Astrocyte of the spinal cord (primary cell): ENCODE data around the gene ARPC1A.

Experiments
- DNase-seq: peaks from one replicate; pipeline ENCODE4 v3.0.0; 2011; ENCODE audit warnings: low read depth, low spot score
- H3K4me3 ChIP-seq: 2 replicates; pipeline ENCODE4 v1.5.1; 2011; ENCODE audit warnings: low read depth, mild to moderate bottlenecking, low read length, moderate library complexity
- in situ Hi-C: cut with HindIII; loops from 2 replicates; pipeline ENCODE4 v1.10.0; 2017; ENCODE audit warnings: low sequenced_read_pairs
- TF ChIP-seq, protein P1 (sequence below): IDR thresholded peaks from 2 replicates; pipeline ENCODE4 v1.5.1; 2012; ENCODE audit warnings: low read depth, mild to moderate bottlenecking, low read length, inconsistent platforms

Gene ARPC1A

DNA sequence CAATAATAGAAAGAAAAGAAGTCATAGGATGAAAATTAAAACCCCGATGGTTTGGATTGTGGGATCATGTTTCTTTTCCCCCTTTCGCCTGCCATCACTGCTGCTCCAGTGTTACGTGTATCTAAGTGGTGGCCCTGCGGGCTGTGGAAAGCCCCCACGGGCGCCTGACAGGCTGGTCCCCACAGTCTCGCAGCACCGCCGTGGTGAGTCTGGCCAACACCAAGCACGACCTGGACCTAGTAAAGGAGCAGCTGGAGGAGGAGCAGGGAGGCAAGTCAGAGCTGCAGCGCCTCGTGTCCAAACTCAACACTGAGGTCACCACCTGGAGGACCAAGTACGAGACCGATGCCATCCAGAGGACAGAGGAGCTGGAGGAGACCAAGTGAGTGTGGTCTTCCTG is 33.6 kb upstream of the ARPC1A start:
- no peak overlapping the region for H3K4me3 ChIP-seq
- TF ChIP-seq, protein P1, sequence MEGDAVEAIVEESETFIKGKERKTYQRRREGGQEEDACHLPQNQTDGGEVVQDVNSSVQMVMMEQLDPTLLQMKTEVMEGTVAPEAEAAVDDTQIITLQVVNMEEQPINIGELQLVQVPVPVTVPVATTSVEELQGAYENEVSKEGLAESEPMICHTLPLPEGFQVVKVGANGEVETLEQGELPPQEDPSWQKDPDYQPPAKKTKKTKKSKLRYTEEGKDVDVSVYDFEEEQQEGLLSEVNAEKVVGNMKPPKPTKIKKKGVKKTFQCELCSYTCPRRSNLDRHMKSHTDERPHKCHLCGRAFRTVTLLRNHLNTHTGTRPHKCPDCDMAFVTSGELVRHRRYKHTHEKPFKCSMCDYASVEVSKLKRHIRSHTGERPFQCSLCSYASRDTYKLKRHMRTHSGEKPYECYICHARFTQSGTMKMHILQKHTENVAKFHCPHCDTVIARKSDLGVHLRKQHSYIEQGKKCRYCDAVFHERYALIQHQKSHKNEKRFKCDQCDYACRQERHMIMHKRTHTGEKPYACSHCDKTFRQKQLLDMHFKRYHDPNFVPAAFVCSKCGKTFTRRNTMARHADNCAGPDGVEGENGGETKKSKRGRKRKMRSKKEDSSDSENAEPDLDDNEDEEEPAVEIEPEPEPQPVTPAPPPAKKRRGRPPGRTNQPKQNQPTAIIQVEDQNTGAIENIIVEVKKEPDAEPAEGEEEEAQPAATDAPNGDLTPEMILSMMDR, result no peak
- in situ Hi-C loops, result no loop called here
- no peak for DNase-seq

DNA sequence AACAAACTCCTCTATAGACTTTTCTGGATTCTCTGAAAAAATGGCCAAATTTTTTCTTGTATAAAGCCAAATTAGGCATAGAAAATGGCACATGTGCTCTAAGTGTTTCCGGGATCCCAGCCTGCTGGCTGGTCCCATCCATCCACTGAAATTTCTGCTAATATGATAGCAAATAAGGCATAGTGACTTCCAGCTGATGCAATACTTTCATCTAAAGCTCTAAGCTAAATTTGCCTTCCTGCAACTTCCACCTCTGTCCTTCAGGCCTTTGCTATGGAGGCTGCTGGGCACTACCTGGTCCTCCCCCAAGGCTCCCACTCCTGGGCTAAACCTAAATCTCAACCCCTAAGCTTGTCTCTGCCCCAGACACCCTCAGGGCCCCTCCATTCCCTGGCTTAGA is 32.5 kb upstream of the ARPC1A start:
- in situ Hi-C loops, result no loop called here
- TF ChIP-seq, protein P1, result no peak
- DNase-seq, result no peak
- H3K4me3 ChIP-seq, result no peak overlapping the region

DNA sequence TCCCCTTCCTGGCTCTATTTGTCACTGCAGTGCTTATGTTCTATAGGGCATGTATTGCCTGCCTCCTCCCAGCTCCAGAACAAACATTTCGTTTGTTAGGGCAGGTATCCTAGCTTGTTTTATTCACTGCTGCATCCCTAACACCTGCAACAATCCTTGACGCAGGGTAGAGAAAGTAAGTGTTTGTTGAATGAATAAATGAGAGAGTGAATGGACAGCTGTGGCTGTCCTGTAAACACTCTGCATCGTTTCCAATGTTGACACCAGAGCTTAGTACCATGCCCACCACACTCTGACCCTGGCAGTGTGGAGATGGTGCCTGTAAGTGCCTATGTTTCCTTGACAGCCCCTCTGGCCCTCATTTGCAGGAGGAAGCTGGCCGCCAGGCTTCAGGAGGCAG is 32.0 kb upstream of the ARPC1A start:
- in situ Hi-C loops, result no loop called here
- TF ChIP-seq, protein P1, result no peak
- no peak for DNase-seq

DNA sequence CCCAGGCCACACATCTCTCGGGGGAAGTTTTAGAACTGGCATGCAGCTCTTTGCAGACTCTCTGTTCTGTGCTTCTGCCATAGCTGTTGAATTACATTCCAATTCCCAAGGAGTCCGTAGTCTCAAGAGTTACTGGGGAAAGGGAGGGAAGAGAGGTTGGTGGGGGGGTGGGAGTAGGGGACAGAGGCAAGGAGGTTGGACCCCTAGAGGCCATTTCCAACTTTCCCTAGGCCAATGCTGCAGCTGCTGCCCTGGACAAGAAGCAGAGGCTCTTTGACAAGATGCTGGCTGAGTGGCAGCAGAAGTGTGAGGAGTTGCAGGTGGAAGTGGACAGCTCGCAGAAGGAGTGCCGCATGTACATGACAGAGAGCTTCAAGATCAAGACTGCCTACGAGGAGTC is 29.2 kb upstream of the ARPC1A start:
- no peak overlapping the region for H3K4me3 ChIP-seq
- DNase-seq, result no peak
- in situ Hi-C loops, result no loop called here
- TF ChIP-seq, protein P1, result no peak

More for the DNA sequence above, 32.0 kb upstream of the ARPC1A start:
- no peak overlapping the region for H3K4me3 ChIP-seq

DNA sequence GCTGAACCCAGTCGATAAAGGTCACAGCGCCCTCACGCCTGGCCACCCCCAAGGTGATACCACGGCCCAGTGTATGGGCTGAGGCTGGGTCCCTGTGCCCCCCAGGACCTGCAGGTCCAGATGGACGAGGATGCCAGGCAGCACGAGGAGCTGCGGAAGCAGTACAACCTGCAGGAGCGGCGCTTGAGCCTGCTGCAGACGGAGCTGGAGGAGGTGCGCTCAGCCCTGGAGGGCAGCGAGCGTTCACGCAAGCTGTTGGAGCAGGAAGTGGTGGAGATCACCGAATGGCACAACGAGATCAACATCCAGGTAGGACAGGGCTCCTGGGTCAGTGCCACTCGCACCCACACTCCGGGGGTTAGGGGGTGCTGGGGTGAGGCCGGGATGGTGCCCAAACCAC is 24.2 kb upstream of the ARPC1A start:
- in situ Hi-C loops, result no loop called here
- DNase-seq, result no peak
- no peak overlapping the region for H3K4me3 ChIP-seq
- TF ChIP-seq, protein P1, result no peak

DNA sequence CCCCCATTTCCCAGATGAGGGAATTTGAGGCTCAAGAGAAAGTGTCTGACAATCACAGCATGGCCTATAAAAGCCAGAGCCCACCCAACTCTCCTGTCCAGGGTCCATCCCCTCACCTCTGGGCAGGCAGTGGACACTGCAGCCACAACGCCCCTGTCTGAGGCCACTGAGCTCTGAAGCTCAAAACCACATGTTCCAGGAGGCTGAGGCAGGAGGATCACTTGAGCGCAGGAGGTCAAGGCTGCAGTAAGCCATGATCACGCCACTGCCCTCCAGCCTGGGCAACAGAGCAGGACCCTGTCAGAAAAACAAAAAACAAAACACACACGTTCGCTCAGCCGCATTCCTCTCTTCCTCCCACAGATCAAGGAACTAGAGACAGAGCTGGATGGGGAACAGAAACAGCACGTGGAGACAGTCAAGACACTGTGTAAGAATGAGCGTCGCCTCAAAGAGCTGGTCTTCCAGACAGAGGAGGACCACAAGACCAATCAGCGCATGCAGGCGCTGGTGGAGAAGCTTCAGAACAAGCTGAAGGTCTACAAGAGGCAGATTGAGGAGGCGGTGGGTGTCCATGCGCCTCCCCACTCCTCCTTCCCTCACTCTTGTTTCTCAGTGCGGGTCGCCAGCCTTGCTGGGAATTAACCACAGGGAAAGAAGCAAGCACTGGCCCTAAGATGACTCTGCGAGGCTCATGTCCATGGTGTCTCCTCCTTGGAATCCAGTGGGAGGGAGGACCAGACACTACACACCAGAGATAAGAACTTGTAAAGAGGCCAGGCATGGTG is 20.0 kb upstream of the ARPC1A start:
- in situ Hi-C loops, result no loop called here
- H3K4me3 ChIP-seq, result no peak overlapping the region
- TF ChIP-seq, protein P1, result no peak
- no peak for DNase-seq
